Loucy (cell line): ENCODE data around the gene AVPR1A.

ENCODE experiments used
- H2AFZ ChIP-seq: fragments of 200-600 bp; sonication (generic); 2 replicates; pipeline ENCODE4 v1.6.0; 2016; ENCODE audit warnings: antibody characterized with exemption, mild to moderate bottlenecking, low read length, moderate library complexity
- H3F3A ChIP-seq: fragments of 200-600 bp; 2 replicates; pipeline ENCODE4 v1.6.0; 2016; ENCODE audit warnings: antibody characterized with exemption, low read depth, mild to moderate bottlenecking
- H3K27me3 ChIP-seq: fragments of 200-600 bp; sonication (generic); 2 replicates; pipeline ENCODE4 v1.6.1; 2014; ENCODE audit warnings: low read length, mild to moderate bottlenecking; ENCODE audit not compliant: insufficient read depth, poor library complexity, severe bottlenecking
- H3K36me3 ChIP-seq: fragments of 200-600 bp; sonication (generic); 2 replicates; pipeline ENCODE4 v1.6.1; 2016; ENCODE audit warnings: low read length; ENCODE audit not compliant: insufficient read depth
- H3K4me1 ChIP-seq: fragments of 200-600 bp; sonication (generic); 2 replicates; pipeline ENCODE4 v1.5.1; 2014; ENCODE audit warnings: low read length, mild to moderate bottlenecking; ENCODE audit not compliant: insufficient read depth, poor library complexity, severe bottlenecking
- H3K4me2 ChIP-seq: fragments of 200-600 bp; sonication (generic); 2 replicates; pipeline ENCODE4 v1.6.0; 2014; ENCODE audit warnings: antibody characterized with exemption, low read length, low read depth, mild to moderate bottlenecking; ENCODE audit not compliant: poor library complexity, severe bottlenecking
- H3K4me3 ChIP-seq: fragments of 200-600 bp; sonication (generic); 2 replicates; pipeline ENCODE4 v1.5.1; 2014; ENCODE audit warnings: low read length, mild to moderate bottlenecking, mixed read lengths; ENCODE audit not compliant: poor library complexity, severe bottlenecking
- H3K79me2 ChIP-seq: fragments of 200-600 bp; sonication (generic); 2 replicates; pipeline ENCODE4 v1.6.1; 2014; ENCODE audit warnings: low read length; ENCODE audit not compliant: insufficient read depth
- H3K9ac ChIP-seq: fragments of 200-600 bp; sonication (generic); 2 replicates; pipeline ENCODE4 v1.6.0; 2014; ENCODE audit warnings: mild to moderate bottlenecking, low read depth, low read length, moderate library complexity; ENCODE audit not compliant: poor library complexity, severe bottlenecking
- H3K9me2 ChIP-seq: fragments of 200-600 bp; sonication (generic); replicated peaks from 2 replicates; pipeline ENCODE4 v1.6.1; 2016; ENCODE audit warnings: low read depth, low read length, mixed read lengths
- H3K9me3 ChIP-seq: fragments of 200-600 bp; sonication (generic); 2 replicates; pipeline ENCODE4 v1.6.1; 2014; ENCODE audit warnings: mild to moderate bottlenecking, antibody characterized with exemption, low read length, low read depth; ENCODE audit not compliant: insufficient read depth
- H4K20me1 ChIP-seq: fragments of 200-600 bp; sonication (generic); 2 replicates; pipeline ENCODE4 v1.6.0; 2014; ENCODE audit warnings: antibody characterized with exemption, low read length, mild to moderate bottlenecking; ENCODE audit not compliant: insufficient read depth, poor library complexity, severe bottlenecking
- EZH2phosphoT487 ChIP-seq: fragments of 200-600 bp; IDR thresholded peaks from 2 replicates; pipeline ENCODE4 v1.6.1; 2018; ENCODE audit warnings: antibody characterized with exemption, mild to moderate bottlenecking, moderate library complexity, borderline replicate concordance
- TF ChIP-seq, protein P1 (sequence below): fragments of 200-600 bp; sonication (generic); conservative IDR thresholded peaks from 2 replicates; pipeline ENCODE4 v1.5.1; 2014; ENCODE audit warnings: mild to moderate bottlenecking, antibody characterized with exemption, low read length

AVPR1A gene

DNA sequence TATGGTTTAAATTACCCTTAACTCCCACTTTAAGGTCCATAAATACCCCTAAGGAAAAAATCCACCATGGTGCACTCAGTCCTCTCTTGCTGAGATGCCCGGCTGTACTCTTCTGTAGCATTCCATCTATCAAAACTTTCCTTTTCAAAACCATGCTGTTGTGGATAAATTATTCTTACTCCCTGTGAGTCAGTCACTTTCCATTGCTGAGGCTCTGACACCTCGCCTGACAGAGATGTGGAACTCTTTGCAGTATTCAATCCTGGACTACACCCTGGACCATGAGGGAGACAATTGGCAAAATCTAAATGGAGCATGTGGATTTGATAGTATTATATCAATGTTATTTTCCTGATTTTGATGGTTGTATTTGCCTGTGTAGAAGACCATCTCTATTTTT, 49.1 kb downstream of the AVPR1A start:
- Histone ChIP-seq H4K20me1 (no peaks in the 10 kb centered on the region), H3K4me3 (no peak overlapping the region)
- TF ChIP-seq EZH2phosphoT487 = no peak
- TF ChIP-seq, protein P1, sequence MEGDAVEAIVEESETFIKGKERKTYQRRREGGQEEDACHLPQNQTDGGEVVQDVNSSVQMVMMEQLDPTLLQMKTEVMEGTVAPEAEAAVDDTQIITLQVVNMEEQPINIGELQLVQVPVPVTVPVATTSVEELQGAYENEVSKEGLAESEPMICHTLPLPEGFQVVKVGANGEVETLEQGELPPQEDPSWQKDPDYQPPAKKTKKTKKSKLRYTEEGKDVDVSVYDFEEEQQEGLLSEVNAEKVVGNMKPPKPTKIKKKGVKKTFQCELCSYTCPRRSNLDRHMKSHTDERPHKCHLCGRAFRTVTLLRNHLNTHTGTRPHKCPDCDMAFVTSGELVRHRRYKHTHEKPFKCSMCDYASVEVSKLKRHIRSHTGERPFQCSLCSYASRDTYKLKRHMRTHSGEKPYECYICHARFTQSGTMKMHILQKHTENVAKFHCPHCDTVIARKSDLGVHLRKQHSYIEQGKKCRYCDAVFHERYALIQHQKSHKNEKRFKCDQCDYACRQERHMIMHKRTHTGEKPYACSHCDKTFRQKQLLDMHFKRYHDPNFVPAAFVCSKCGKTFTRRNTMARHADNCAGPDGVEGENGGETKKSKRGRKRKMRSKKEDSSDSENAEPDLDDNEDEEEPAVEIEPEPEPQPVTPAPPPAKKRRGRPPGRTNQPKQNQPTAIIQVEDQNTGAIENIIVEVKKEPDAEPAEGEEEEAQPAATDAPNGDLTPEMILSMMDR = no peak

DNA sequence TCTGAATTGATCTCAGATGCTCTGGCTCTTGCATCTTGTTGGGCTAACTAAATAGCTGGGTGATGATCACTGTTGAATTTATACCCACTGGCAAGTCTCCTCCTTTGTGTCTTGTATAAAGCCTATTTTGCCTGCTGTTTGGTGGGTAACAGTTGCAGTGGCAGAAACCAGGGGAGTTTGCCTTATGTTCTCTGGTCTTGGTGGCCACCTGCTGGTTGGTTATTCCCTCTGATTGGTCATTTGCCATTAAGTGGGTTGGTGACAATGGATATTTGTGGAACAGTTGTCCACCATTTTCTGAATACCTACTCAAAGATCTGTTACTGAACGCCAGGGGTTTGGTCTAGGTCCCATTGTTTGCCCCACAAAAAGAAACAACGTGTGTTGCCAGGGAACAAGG, 52.1 kb downstream of the AVPR1A start:
- H4K20me1 ChIP-seq = no peaks in the 10 kb centered on the region
- no peaks in the 10 kb centered on the region for H3F3A ChIP-seq
- H3K4me2 ChIP-seq = no peak overlapping the region
- no peaks in the 10 kb centered on the region for H3K9me2 ChIP-seq
- no peaks in the 10 kb centered on the region for H3K9me3 ChIP-seq
- H2AFZ ChIP-seq = no peak overlapping the region
- no peaks in the 10 kb centered on the region for H3K27me3 ChIP-seq
- no peaks in the 10 kb centered on the region for H3K4me1 ChIP-seq
- no peak overlapping the region for H3K4me3 ChIP-seq
- no peak for TF ChIP-seq EZH2phosphoT487
- TF ChIP-seq, protein P1 = peak; percentile 61
- H3K36me3 ChIP-seq = no peaks in the 10 kb centered on the region
- no peaks in the 10 kb centered on the region for H3K79me2 ChIP-seq
- no peak overlapping the region for H3K9ac ChIP-seq

More for the DNA sequence above, 49.1 kb downstream of the AVPR1A start:
- Histone ChIP-seq H2AFZ (no peak overlapping the region), H3K36me3 (no peaks in the 10 kb centered on the region), H3K9me2 (no peaks in the 10 kb centered on the region), H3F3A (no peaks in the 10 kb centered on the region), H3K4me1 (no peaks in the 10 kb centered on the region), H3K9me3 (no peaks in the 10 kb centered on the region), H3K9ac (no peak overlapping the region), H3K4me2 (no peak overlapping the region), H3K27me3 (no peaks in the 10 kb centered on the region), H3K79me2 (no peaks in the 10 kb centered on the region)

DNA sequence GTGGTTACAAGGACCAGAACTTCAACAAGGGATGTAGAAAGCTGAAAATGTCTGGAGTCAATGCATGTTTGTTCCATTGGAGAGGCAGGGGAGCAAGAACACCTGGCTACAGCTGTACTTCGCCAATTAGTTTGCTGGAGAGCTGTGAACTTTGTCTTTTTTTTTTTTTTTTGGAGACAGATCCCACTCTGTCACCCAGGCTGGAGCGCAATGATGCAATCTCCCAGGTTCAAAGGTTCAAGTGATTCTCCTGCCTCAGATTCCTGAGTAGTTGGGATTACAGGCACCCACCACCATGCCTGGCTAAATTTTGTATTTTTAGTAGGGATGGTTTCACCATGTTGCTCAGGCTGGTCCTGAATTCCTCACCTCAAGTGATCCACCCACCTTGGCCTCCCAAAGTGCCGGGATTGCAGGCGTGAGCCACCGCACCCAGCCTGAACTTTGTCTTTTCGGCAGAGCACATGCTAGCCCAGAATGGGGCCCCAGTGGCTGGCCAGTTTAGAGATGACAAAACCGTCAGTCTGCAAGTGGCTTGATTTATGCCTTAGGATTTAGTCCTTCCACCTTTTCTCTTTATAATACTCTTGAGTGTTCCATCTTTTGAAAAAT, 55.5 kb downstream of the AVPR1A start:
- no peak overlapping the region for H3K4me3 ChIP-seq
- H3K4me1 ChIP-seq = no peaks in the 10 kb centered on the region
- TF ChIP-seq, protein P1 = no peak
- TF ChIP-seq EZH2phosphoT487 = no peak
- H2AFZ ChIP-seq = no peak overlapping the region
- H3K9me3 ChIP-seq = no peaks in the 10 kb centered on the region
- no peak overlapping the region for H3K9ac ChIP-seq
- H4K20me1 ChIP-seq = no peaks in the 10 kb centered on the region
- no peak overlapping the region for H3K4me2 ChIP-seq
- H3F3A ChIP-seq = no peaks in the 10 kb centered on the region
- no peaks in the 10 kb centered on the region for H3K9me2 ChIP-seq
- no peaks in the 10 kb centered on the region for H3K36me3 ChIP-seq
- no peaks in the 10 kb centered on the region for H3K27me3 ChIP-seq
- H3K79me2 ChIP-seq = no peaks in the 10 kb centered on the region
